GM06990 (cell line): ENCODE results near the gene ZG16B.

ENCODE experiments used
- DNase-seq: peaks from one replicate; pipeline ENCODE4 v3.0.0-alpha.2; 2011; ENCODE audit not compliant: insufficient read length; ENCODE audit errors: extremely low read depth
- H3K27me3 ChIP-seq: replicated peaks from 2 replicates; pipeline ENCODE4 v1.6.0; 2011; ENCODE audit warnings: low read length; ENCODE audit not compliant: control insufficient read depth, insufficient read depth
- H3K36me3 ChIP-seq: 2 replicates; pipeline ENCODE4 v1.5.1; 2011; ENCODE audit warnings: low read length; ENCODE audit not compliant: control insufficient read depth, insufficient read depth
- H3K4me3 ChIP-seq: replicated peaks from 2 replicates; pipeline ENCODE4 v1.5.1; 2011; ENCODE audit warnings: low read depth, mild to moderate bottlenecking, control low read depth, low read length
- CTCF ChIP-seq: IDR thresholded peaks from 2 replicates; pipeline ENCODE4 v1.5.1; 2011; ENCODE audit warnings: low read length, control low read depth, mild to moderate bottlenecking, inconsistent platforms; ENCODE audit not compliant: insufficient read depth, poor library complexity, severe bottlenecking

ZG16B gene

GRCh38 chr16:2790631-2791030 is 39.5 kb upstream of the ZG16B start:
- no peaks in the 10 kb centered on the region; the same call in 1 of the 2 replicates for H3K27me3 ChIP-seq

GRCh38 chr16:2791174-2791573 is 38.9 kb upstream of the ZG16B start:
- TF ChIP-seq CTCF, result no peak
- DNase-seq, result no peak
- Histone ChIP-seq H3K4me3 (no peak overlapping the region), H3K36me3 (no peaks in the 10 kb centered on the region), H3K27me3 (no peaks in the 10 kb centered on the region; the same call in 1 of the 2 replicates)

More at GRCh38 chr16:2790631-2791030, 39.5 kb upstream of the ZG16B start:
- Histone ChIP-seq H3K36me3 (no peaks in the 10 kb centered on the region), H3K4me3 (no peak overlapping the region)
- no peak for TF ChIP-seq CTCF
- DNase-seq, result no peak

- no peaks in the 10 kb centered on the region for H3K27me3 ChIP-seq
- DNase-seq, result no peak
- no peak for TF ChIP-seq CTCF
- H3K4me3 ChIP-seq, result no peak overlapping the region
- no peaks in the 10 kb centered on the region for H3K36me3 ChIP-seq
Measured at GRCh38 chr16:2792940-2793339, 37.2 kb upstream of the ZG16B start.

GRCh38 chr16:2795395-2796143 is 34.5 kb upstream of the ZG16B start:
- no peak for DNase-seq
- H3K4me3 ChIP-seq, result no peak overlapping the region
- no peak for TF ChIP-seq CTCF
- no peaks in the 10 kb centered on the region for H3K36me3 ChIP-seq
- no peaks in the 10 kb centered on the region for H3K27me3 ChIP-seq

- TF ChIP-seq CTCF, result no peak
- Histone ChIP-seq H3K4me3 (no peak overlapping the region), H3K36me3 (no peaks in the 10 kb centered on the region), H3K27me3 (no peaks in the 10 kb centered on the region)
- no peak for DNase-seq
Measured at GRCh38 chr16:2798723-2799204, 31.3 kb upstream of the ZG16B start.
